ENCODE measurements around the gene EMD.

EMD gene

GRCh38 chrX:154359362-154360154 is 19.5 kb upstream of the EMD start:
- TF ChIP-seq CREB1 (IDR thresholded peaks at IDR 0.05; ENCODE audit: low read depth) (no peak), RAD21 (IDR thresholded peaks at IDR 0.05; ENCODE audit: low read depth) (no peak), EP300 (IDR thresholded peaks at IDR 0.05; ENCODE audit: borderline replicate concordance) (no peak), TCF12 (IDR thresholded peaks at IDR 0.05; ENCODE audit: low read depth) (no peak), TEAD4 (IDR thresholded peaks at IDR 0.05) (no peak), TAF1 (IDR thresholded peaks at IDR 0.05; ENCODE audit: low read depth) (no peak), CEBPB (IDR thresholded peaks at IDR 0.05) (no peak)
- TF ChIP-seq, protein P1, sequence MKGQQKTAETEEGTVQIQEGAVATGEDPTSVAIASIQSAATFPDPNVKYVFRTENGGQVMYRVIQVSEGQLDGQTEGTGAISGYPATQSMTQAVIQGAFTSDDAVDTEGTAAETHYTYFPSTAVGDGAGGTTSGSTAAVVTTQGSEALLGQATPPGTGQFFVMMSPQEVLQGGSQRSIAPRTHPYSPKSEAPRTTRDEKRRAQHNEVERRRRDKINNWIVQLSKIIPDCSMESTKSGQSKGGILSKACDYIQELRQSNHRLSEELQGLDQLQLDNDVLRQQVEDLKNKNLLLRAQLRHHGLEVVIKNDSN (IDR thresholded peaks at IDR 0.05) = no peak

DNA sequence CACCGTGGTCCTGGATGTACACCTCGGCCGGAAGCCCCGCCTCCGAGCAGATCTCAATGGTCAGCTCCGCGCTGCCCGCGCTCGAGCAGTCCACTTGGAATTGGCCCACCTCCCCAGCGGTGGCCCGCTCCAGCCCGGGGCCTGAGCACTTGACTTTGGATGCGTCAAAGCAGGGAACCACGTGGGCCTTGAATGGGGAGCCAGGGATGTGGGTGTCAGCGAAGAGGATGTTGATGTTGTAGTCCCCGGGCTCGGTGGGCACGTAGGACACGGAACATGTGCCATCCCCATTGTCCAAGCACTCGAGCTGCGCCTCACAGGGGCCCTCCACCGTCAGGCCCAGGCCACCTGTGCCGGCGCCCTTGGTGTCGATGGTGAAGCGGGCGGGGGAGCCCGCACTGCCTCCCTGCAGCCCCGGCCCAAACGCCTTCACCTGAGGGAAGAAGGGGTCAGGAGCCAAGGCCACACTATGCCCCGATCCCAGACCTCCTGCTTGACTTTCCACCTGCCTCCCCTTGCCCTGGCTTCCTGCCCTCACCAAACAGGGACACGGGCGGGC is 18.9 kb upstream of the EMD start:
- no peak for TF ChIP-seq TCF12 (IDR thresholded peaks at IDR 0.05; ENCODE audit: low read depth)
- no peak for TF ChIP-seq CEBPB (IDR thresholded peaks at IDR 0.05)
- no peak for TF ChIP-seq EGR1 (IDR thresholded peaks at IDR 0.05)
- no peak for TF ChIP-seq NFIC (IDR thresholded peaks at IDR 0.05)
- TF ChIP-seq FOXM1 (IDR thresholded peaks at IDR 0.05; ENCODE audit: borderline replicate concordance, low read depth) = no peak
- TF ChIP-seq YY1 (IDR thresholded peaks at IDR 0.05; ENCODE audit: low read depth) = no peak
- TF ChIP-seq TAF1 (IDR thresholded peaks at IDR 0.05; ENCODE audit: low read depth) = no peak
- no peak for TF ChIP-seq REST (IDR thresholded peaks at IDR 0.05; ENCODE audit: low read depth)

DNA sequence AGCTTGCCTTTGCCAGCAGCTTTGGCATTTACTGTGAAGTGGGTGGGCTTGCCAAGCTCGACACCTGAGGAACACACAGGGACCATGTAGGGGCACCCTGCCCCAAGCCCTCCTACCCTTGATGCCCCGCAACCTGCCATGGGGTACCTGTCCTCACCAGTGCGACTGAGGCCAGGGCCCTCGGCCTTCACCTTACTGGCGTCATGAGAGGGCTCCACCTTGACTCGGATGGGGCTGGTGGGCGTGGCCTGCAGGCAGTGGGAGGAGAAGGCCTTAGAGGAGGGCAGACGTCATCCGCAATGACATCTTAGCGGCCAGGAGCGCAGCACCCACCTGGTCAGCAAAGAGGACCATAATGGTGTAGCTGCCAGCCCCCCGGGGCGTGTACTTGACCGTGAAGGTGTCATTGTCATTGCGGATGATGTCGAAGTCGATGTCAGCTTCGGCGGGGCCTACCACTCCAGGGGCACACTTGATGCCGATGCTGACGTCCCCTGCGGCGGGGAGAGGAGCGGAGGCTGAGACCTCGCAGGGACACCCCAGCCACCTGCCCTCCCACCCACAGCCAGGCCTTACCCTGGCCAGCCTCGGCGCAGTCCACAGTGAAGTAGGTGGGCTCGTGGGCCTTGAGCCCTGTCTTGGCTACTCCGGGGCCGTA is 16.9 kb upstream of the EMD start:
- TF ChIP-seq ZBTB7A (IDR thresholded peaks at IDR 0.05; ENCODE audit: low read depth) (no peak), YY1 (IDR thresholded peaks at IDR 0.05; ENCODE audit: low read depth) (no peak), CREB1 (IDR thresholded peaks at IDR 0.05; ENCODE audit: low read depth) (no peak), CEBPB (IDR thresholded peaks at IDR 0.05) (no peak), TAF1 (IDR thresholded peaks at IDR 0.05; ENCODE audit: low read depth) (no peak), TEAD4 (IDR thresholded peaks at IDR 0.05) (no peak), RAD21 (IDR thresholded peaks at IDR 0.05; ENCODE audit: low read depth) (no peak), FOXM1 (IDR thresholded peaks at IDR 0.05; ENCODE audit: borderline replicate concordance, low read depth) (no peak), NFIC (IDR thresholded peaks at IDR 0.05) (no peak), TCF12 (IDR thresholded peaks at IDR 0.05; ENCODE audit: low read depth) (no peak), REST (IDR thresholded peaks at IDR 0.05; ENCODE audit: low read depth) (no peak), EP300 (IDR thresholded peaks at IDR 0.05; ENCODE audit: borderline replicate concordance) (no peak), EGR1 (IDR thresholded peaks at IDR 0.05) (no peak)
- TF ChIP-seq, protein P1 (IDR thresholded peaks at IDR 0.05) = no peak
- TF ChIP-seq, protein P2, sequence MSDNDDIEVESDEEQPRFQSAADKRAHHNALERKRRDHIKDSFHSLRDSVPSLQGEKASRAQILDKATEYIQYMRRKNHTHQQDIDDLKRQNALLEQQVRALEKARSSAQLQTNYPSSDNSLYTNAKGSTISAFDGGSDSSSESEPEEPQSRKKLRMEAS (IDR thresholded peaks at IDR 0.05) = no peak

DNA sequence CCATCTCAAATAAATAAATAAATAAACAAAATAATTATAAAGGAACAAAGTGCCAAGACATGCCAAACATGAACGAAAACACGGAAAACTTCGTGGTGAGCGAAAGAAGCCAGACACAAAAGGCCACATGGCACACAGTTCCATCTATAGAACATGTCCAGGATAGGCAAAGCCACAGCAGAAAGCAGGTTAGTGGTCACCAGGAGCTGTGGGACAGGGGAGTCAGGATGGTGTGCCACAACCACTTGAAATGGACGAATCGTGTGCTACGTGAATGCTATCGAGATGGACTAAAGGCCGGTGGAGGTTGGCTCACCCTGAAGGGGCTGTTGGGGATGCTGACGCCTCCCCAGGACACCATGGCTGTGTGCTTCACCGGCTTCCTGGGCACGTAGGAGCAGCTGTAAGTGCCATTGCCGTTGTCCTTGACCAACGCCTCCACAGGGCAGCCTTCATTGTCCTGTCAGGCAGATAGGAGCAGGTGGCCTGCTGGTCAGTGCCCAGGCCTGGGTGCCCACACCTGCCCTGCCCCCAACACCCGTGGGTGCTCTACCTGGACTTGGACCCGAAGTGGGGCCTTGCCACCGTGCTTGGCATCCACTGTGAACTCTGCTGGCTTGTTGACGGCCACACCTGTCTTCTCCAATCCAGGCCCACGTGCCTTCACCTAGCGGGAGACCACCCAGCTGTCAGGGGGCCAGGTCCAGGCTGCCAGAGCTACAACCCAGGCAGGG is 15.2 kb upstream of the EMD start:
- TF ChIP-seq EP300 (IDR thresholded peaks at IDR 0.05; ENCODE audit: borderline replicate concordance) (no peak), EGR1 (IDR thresholded peaks at IDR 0.05) (no peak), ZBTB7A (IDR thresholded peaks at IDR 0.05; ENCODE audit: low read depth) (no peak), CREB1 (IDR thresholded peaks at IDR 0.05; ENCODE audit: low read depth) (no peak), YY1 (IDR thresholded peaks at IDR 0.05; ENCODE audit: low read depth) (no peak), REST (IDR thresholded peaks at IDR 0.05; ENCODE audit: low read depth) (no peak), TEAD4 (IDR thresholded peaks at IDR 0.05) (no peak), TCF12 (IDR thresholded peaks at IDR 0.05; ENCODE audit: low read depth) (no peak), FOXM1 (IDR thresholded peaks at IDR 0.05; ENCODE audit: borderline replicate concordance, low read depth) (no peak), TAF1 (IDR thresholded peaks at IDR 0.05; ENCODE audit: low read depth) (no peak), RAD21 (IDR thresholded peaks at IDR 0.05; ENCODE audit: low read depth) (no peak)
- TF ChIP-seq, protein P1 (IDR thresholded peaks at IDR 0.05) = no peak
- TF ChIP-seq, protein P2 (IDR thresholded peaks at IDR 0.05) = no peak
